OCI-LY1 (cell line): ENCODE data around the gene SYMPK.

Source experiments
- CTCF ChIP-seq: fragments of 200-600 bp; sonication (generic), shearing (Covaris generic); IDR thresholded peaks from 2 replicates; pipeline ENCODE4 v1.5.1; 2017; ENCODE audit warnings: mild to moderate bottlenecking, antibody characterized with exemption, low read length, moderate library complexity, mixed read lengths
- EZH2 ChIP-seq: fragments of 200-600 bp; sonication (generic), shearing (Covaris generic); IDR thresholded peaks from 2 replicates; pipeline ENCODE4 v1.8.0; 2017; ENCODE audit warnings: borderline replicate concordance, mixed run types, mild to moderate bottlenecking, antibody characterized with exemption, low read length, moderate library complexity, mixed read lengths

DNA sequence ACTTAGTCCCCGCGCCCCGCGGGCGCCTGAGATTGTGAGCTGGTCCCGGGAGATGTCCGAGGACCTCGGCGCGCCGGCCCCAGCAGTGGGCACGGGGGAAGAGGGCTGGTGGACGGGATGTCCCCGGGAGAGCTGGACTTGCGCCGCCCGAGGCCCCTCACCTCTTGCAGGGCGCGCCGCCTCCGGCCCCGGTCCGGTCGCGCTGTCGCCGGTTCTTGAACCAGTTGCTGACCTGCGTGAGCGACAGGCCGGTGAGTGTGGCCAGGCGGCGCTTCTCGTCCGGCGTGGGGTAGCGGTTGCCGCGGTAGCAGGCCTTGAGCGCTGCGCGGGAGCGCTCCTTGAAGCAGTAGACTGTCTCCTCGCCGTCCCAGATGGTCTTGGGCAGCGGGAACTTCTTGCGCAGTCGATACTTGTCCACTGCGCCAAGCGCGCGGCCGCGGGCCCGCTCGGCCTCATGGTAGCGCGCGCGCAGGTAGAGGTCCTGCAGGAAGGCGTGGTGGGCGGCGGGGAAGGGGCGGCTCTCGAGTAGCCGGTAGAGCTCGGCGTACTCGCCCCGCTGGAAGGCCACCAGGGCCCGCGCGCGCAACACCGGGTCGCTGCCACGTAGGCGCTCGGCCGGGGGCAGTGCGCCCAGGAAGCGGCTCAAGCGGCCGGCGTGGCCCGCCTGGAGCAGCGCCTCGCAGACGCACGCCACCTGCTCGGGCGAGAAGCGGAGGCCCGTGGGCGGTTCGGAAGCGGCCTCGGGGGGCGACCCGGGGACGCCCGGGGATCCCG is 94.9 kb downstream of the SYMPK start:
- TF ChIP-seq CTCF: no peak
- TF ChIP-seq EZH2: no peak
